Astrocyte of the spinal cord (primary cell): ENCODE results near the gene CBFA2T3.

Experiments
- DNase-seq: peaks from one replicate; pipeline ENCODE4 v3.0.0; 2011; ENCODE audit warnings: low read depth, low spot score
- H3K4me3 ChIP-seq: 2 replicates; pipeline ENCODE4 v1.5.1; 2011; ENCODE audit warnings: low read depth, mild to moderate bottlenecking, low read length, moderate library complexity
- in situ Hi-C: cut with HindIII; loops from 2 replicates; pipeline ENCODE4 v1.10.0; 2017; ENCODE audit warnings: low sequenced_read_pairs
- TF ChIP-seq, protein P1 (sequence below): IDR thresholded peaks from 2 replicates; pipeline ENCODE4 v1.5.1; 2012; ENCODE audit warnings: low read depth, mild to moderate bottlenecking, low read length, inconsistent platforms

The CBFA2T3 gene

DNA sequence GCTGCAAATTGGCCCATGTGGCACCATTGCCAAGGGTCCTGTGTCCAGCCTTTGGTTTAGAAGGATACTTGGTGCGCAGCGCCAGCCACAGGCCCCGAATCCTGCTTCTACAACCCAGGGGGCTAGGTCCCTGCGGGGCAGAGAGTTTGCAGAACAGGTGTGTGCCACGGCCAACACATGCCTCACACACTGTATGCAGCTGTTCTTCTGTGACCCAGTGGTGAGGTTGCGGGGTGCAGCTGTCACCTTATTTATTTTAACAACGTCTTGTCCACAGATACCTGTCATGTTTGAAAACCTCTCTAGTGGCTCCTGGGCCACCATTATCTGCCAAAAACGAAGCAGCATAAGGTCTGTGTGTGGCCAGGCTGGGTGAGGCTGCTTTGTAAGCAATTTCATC lies 11.6 kb downstream of the CBFA2T3 start:
- no peak for DNase-seq
- TF ChIP-seq, protein P1, sequence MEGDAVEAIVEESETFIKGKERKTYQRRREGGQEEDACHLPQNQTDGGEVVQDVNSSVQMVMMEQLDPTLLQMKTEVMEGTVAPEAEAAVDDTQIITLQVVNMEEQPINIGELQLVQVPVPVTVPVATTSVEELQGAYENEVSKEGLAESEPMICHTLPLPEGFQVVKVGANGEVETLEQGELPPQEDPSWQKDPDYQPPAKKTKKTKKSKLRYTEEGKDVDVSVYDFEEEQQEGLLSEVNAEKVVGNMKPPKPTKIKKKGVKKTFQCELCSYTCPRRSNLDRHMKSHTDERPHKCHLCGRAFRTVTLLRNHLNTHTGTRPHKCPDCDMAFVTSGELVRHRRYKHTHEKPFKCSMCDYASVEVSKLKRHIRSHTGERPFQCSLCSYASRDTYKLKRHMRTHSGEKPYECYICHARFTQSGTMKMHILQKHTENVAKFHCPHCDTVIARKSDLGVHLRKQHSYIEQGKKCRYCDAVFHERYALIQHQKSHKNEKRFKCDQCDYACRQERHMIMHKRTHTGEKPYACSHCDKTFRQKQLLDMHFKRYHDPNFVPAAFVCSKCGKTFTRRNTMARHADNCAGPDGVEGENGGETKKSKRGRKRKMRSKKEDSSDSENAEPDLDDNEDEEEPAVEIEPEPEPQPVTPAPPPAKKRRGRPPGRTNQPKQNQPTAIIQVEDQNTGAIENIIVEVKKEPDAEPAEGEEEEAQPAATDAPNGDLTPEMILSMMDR: no peak
- in situ Hi-C loops: no loop called here
- H3K4me3 ChIP-seq: no peak overlapping the region

DNA sequence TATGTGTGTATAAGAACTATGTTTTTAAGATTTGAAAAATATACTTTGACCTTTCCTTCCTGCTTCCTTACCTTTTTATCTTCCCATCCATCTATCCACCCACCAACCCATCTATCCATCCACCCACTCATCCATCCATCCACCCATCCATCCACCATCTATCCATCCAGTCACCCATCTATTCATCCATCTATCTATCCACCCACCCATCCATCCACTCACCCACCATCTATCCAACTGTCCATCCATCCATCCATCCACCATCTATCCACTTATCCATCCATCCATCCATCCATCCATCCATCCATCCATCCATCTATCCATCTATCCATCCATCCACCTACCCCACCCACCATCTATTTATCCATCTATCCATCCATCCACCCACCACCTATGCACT lies 12.4 kb downstream of the CBFA2T3 start:
- no peak overlapping the region for H3K4me3 ChIP-seq
- no peak for DNase-seq
- in situ Hi-C loops: no loop called here
- TF ChIP-seq, protein P1: no peak

DNA sequence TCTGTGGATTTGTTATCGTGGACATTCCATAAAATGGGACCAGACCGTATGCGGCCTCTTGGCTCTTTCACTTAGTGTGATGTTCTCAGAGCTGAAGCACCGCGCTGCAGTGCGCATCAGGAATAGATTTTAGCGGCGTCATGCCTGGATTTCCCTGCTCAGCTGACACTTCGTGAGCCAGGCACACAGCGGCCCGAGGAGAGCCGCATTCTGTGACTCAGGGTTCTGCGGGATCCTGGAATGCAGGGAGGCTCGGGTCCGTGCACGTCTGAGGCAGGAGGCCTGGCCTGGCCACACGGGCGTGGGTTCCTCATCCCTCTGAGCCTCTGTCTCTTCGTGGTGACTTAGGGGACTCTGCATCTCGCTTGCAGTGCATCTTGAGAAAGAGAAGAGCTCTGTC lies 13.4 kb downstream of the CBFA2T3 start:
- no peak for DNase-seq
- TF ChIP-seq, protein P1: no peak
- H3K4me3 ChIP-seq: no peak overlapping the region
- in situ Hi-C loops: no loop called here

DNA sequence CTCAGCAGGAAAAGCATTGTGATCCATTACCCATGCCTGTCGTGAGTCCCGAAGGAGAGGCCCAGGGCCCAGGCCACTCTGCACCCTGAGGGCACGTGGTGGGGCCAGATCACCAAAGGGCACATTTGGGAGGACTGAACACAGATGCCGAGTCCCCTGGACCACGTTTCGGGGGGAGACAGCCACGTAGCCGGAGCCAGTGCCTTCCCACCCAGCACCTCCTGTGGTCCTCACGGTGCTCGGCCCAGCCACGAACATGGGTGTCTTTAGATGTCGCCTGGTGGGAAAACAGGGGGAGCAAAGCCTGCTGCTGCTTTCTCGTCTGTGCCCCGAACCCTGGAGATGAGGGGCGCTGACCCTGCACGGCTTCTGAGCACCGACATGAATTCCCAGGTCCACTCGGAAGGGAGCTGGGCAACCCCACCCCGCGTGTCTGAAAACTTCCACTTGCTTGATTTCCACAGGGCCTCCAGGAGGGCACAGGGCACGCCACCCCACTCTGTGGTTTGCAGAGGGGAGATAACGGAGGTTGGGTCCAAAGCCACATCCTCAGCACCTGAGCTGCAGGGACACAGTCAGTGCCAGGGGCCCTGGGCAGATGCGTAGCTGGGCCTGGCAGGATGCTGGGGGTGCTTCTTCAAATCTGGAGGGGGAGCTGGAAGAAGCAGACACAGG lies 14.4 kb downstream of the CBFA2T3 start:
- in situ Hi-C loops: no loop called here
- DNase-seq: no peak
- H3K4me3 ChIP-seq: no peak overlapping the region
- TF ChIP-seq, protein P1: no peak

DNA sequence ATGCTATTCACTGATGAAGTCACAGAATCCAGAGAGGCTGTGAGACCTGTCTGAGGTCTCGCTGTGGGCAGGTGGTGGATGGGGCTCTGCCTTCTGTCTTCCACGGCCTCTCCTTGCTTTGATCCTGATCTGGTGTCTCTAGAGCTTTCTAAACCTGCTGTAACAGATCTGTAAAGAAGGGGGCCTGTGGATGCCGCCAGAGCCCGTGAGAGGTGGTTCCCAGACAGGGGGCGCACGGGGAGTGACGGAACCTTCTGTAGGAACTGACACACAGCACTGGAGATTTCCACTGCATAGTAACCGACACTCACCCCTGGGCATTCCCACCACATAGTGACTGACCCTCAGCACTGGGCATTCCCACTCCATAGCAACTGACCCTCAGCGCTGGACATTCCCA lies 16.0 kb downstream of the CBFA2T3 start:
- DNase-seq: no peak
- in situ Hi-C loops: no loop called here
- TF ChIP-seq, protein P1: no peak
- no peak overlapping the region for H3K4me3 ChIP-seq

DNA sequence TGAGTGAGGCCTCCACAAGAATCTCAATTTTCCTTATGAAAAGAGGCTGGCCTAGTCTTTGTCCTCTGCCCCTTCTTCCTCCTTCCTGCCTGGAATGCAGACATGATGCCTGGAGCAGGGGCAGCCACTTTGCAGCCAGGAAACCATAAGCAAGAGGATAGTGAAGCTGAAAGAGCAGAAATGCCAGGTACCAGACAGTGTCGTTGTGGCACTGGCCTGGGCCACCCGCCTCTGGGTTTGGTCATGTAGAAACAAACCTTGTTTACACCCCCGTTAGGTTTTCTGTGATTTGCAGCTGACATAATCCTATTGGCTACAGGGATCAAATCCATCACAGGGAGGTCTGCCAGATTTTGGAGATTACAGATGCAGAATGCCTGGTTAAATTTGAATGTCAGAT lies 16.5 kb downstream of the CBFA2T3 start:
- in situ Hi-C loops: no loop called here
- TF ChIP-seq, protein P1: no peak
- no peak overlapping the region for H3K4me3 ChIP-seq
- DNase-seq: no peak
